GM18508 (cell line): ENCODE results near the gene PHLDA1.

ENCODE experiments used
- ATAC-seq: cut with Tn5 transposase; IDR thresholded peaks from one replicate; pipeline ENCODE4 v1.9.1; 2021; ENCODE audit warnings: moderate number of reproducible peaks; ENCODE audit not compliant: insufficient read depth, unreplicated experiment

PHLDA1 gene

GRCh38 chr12:76031414-76032042 is at the start of gene PHLDA1:
Gene PHLDA1, minus strand, starts transcription at chr12:76031776.
- peak; percentile 73 for ATAC-seq

GRCh38 chr12:76080729-76081415 is 49.3 kb upstream of the PHLDA1 start:
- no peak for ATAC-seq

GRCh38 chr12:76080017-76080728 is 48.6 kb upstream of the PHLDA1 start:
- ATAC-seq, result no peak

GRCh38 chr12:76078748-76079147 is 47.2 kb upstream of the PHLDA1 start:
- no peak for ATAC-seq

GRCh38 chr12:76075448-76075847 is 43.9 kb upstream of the PHLDA1 start:
- ATAC-seq, result no peak

- no peak for ATAC-seq
Measured at GRCh38 chr12:76074701-76075336, 43.2 kb upstream of the PHLDA1 start.

- no peak for ATAC-seq
Measured at GRCh38 chr12:76073561-76073960, 42.0 kb upstream of the PHLDA1 start.

- ATAC-seq, result no peak
Measured at GRCh38 chr12:76072568-76072967, 41.0 kb upstream of the PHLDA1 start.

- no peak for ATAC-seq
Measured at GRCh38 chr12:76069339-76069738, 37.8 kb upstream of the PHLDA1 start.

- ATAC-seq, result no peak
Measured at GRCh38 chr12:76065917-76066316, 34.3 kb upstream of the PHLDA1 start.

- no peak for ATAC-seq
Measured at GRCh38 chr12:76064904-76065303, 33.3 kb upstream of the PHLDA1 start.

- ATAC-seq, result no peak
Measured at GRCh38 chr12:76060111-76060510, 28.5 kb upstream of the PHLDA1 start.

GRCh38 chr12:76057326-76057725 is 25.8 kb upstream of the PHLDA1 start:
- ATAC-seq, result no peak

GRCh38 chr12:76055393-76055792 is 23.8 kb upstream of the PHLDA1 start:
- ATAC-seq, result no peak

GRCh38 chr12:76049575-76050251 is 18.1 kb upstream of the PHLDA1 start:
- no peak for ATAC-seq

- no peak for ATAC-seq
Measured at GRCh38 chr12:76047742-76048141, 16.2 kb upstream of the PHLDA1 start.

GRCh38 chr12:76047060-76047459 is 15.5 kb upstream of the PHLDA1 start:
- no peak for ATAC-seq

- no peak for ATAC-seq
Measured at GRCh38 chr12:76043377-76043776, 11.8 kb upstream of the PHLDA1 start.

- no peak for ATAC-seq
Measured at GRCh38 chr12:76042147-76042546, 10.6 kb upstream of the PHLDA1 start.

GRCh38 chr12:76041406-76041805 is 9.8 kb upstream of the PHLDA1 start:
- ATAC-seq, result no peak
